Colonic mucosa (tissue), 4 donors: ENCODE measurements around the gene DLGAP4. TPM values are rescaled to one million over a fixed set of nuclear protein-coding genes. Genes with fewer than 3 reads are reported as not detected.

Experiments
- DNase-seq: peaks from one replicate; pipeline ENCODE4 v3.0.0-alpha.2; 2020
- H3K27ac ChIP-seq: fragments of 200-600 bp; one replicate; pipeline ENCODE4 v1.8.0; 2021
- H3K27me3 ChIP-seq: fragments of 200-600 bp; one replicate; pipeline ENCODE4 v1.8.0; 2021
- H3K36me3 ChIP-seq: fragments of 200-600 bp; one replicate; pipeline ENCODE4 v1.8.0; 2021
- H3K4me1 ChIP-seq: fragments of 200-600 bp; one replicate; pipeline ENCODE4 v1.8.0; 2021; ENCODE audit warnings: mild to moderate bottlenecking
- H3K4me3 ChIP-seq: fragments of 200-600 bp; one replicate; pipeline ENCODE4 v1.8.0; 2021
- H3K9ac ChIP-seq, 2 donors: one replicate each; pipeline ENCODE4 v1.7.0; 2013; ENCODE audit warnings: control low read depth in 2 of 2, low read depth in 2 of 2, low read length in 2 of 2
- H3K9me3 ChIP-seq: fragments of 200-600 bp; one replicate; pipeline ENCODE4 v1.8.0; 2021
- CTCF ChIP-seq: fragments of 200-600 bp; IDR thresholded peaks from one replicate; pipeline ENCODE4 v1.8.0; 2022; ENCODE audit warnings: antibody characterized with exemption, mild to moderate bottlenecking
- intact Hi-C: fragments of 100-400 bp; cut with DNase I; formaldehyde crosslinking; loops from one replicate; pipeline ENCODE4 v1.14.1; 2022
- total RNA-seq, 2 donors: library from RNA; stranded (reverse); fragmentation: NEBNext Ultra II Directional in 1 of 2; extraction: Animal tissue kit (Norgen Biotek cat#: 25700) in 1 of 2; gene quantifications; one replicate each; pipeline ENCODE4 v1.2.1, GENCODE V29; 2021
- donor health status: healthy.
- donor health status: DM: no; HTN: no; CAD: no.
- donor health status: DM: no; HTN: no; CAD: no.

DLGAP4 gene
- total RNA-seq, 2 donors from 2014 or later = 43.1 to 48.6 TPM

GRCh38 chr20:36320261-36320897, 14.2 kb downstream of the DLGAP4 start:
- intact Hi-C loops = no loop called here
- Histone ChIP-seq H3K27ac (no peak overlapping the region), H3K9ac (no peak overlapping the region), H3K36me3 (no peaks in the 10 kb centered on the region), H3K4me1 (no peaks in the 10 kb centered on the region), H3K27me3 (no peaks in the 10 kb centered on the region), H3K9me3 (no peaks in the 10 kb centered on the region), H3K4me3 (no peak overlapping the region)
- no peak for DNase-seq
- no peak for TF ChIP-seq CTCF

GRCh38 chr20:36320898-36321695, 15.0 kb downstream of the DLGAP4 start:
- intact Hi-C loops = no loop called here
- no peak for DNase-seq
- no peaks in the 10 kb centered on the region for H3K36me3 ChIP-seq

GRCh38 chr20:36322131-36322530, 16.0 kb downstream of the DLGAP4 start:
- no peak overlapping the region for H3K27ac ChIP-seq
- H3K36me3 ChIP-seq = no peaks in the 10 kb centered on the region
- DNase-seq = no peak
- intact Hi-C loops = no loop called here
- H3K27me3 ChIP-seq = no peaks in the 10 kb centered on the region
- H3K4me3 ChIP-seq = no peak overlapping the region
- H3K4me1 ChIP-seq = no peaks in the 10 kb centered on the region
- H3K9ac ChIP-seq = no peak overlapping the region
- no peak for TF ChIP-seq CTCF
- no peaks in the 10 kb centered on the region for H3K9me3 ChIP-seq

More at GRCh38 chr20:36320898-36321695, 15.0 kb downstream of the DLGAP4 start:
- no peak overlapping the region for H3K4me3 ChIP-seq
- H3K27ac ChIP-seq = no peak overlapping the region
- no peaks in the 10 kb centered on the region for H3K27me3 ChIP-seq
- TF ChIP-seq CTCF = no peak
- no peak overlapping the region for H3K9ac ChIP-seq
- no peaks in the 10 kb centered on the region for H3K4me1 ChIP-seq
- no peaks in the 10 kb centered on the region for H3K9me3 ChIP-seq

- Histone ChIP-seq H3K9ac (no peak overlapping the region), H3K4me3 (no peak overlapping the region)
- intact Hi-C loops = no loop called here
Measured at GRCh38 chr20:36330091-36330490, 24.0 kb downstream of the DLGAP4 start.

GRCh38 chr20:36331209-36331608, 25.1 kb downstream of the DLGAP4 start:
- TF ChIP-seq CTCF = no peak
- no peaks in the 10 kb centered on the region for H3K4me1 ChIP-seq
- no peak overlapping the region for H3K9ac ChIP-seq
- no peaks in the 10 kb centered on the region for H3K36me3 ChIP-seq
- no peak overlapping the region for H3K27ac ChIP-seq
- H3K4me3 ChIP-seq = no peak overlapping the region
- no peaks in the 10 kb centered on the region for H3K9me3 ChIP-seq
- no peak for DNase-seq
- intact Hi-C loops = no loop called here
- H3K27me3 ChIP-seq = no peaks in the 10 kb centered on the region

More at GRCh38 chr20:36330091-36330490, 24.0 kb downstream of the DLGAP4 start:
- no peaks in the 10 kb centered on the region for H3K9me3 ChIP-seq
- H3K27ac ChIP-seq = no peak overlapping the region
- H3K4me1 ChIP-seq = no peaks in the 10 kb centered on the region
- TF ChIP-seq CTCF = no peak
- no peaks in the 10 kb centered on the region for H3K27me3 ChIP-seq
- no peak for DNase-seq
- H3K36me3 ChIP-seq = no peaks in the 10 kb centered on the region
